Thyroid gland (tissue), 4 donors: Measurements from ENCODE around the gene RIMBP2.

ENCODE experiments used
- POLR2A ChIP-seq, 2 donors: fragments of 450-650 bp; IDR thresholded peaks; one replicate each; pipeline ENCODE4 v1.6.1; 2017; ENCODE audit warnings: antibody characterized with exemption in 2 of 2, mild to moderate bottlenecking in 2 of 2, moderate library complexity in 1 of 2
- TF ChIP-seq, protein P1 (sequence below), 6 experiments: fragments of 200-600 bp in 3 of 6; fragments of 450-650 bp in 3 of 6; sonication (generic) in 3 of 6; IDR thresholded peaks; one replicate each; pipeline ENCODE4 v1.5.1; 2016 to 2019; ENCODE audit warnings: antibody characterized with exemption in 6 of 6, mild to moderate bottlenecking in 2 of 6, inconsistent platforms in 1 of 6, moderate library complexity in 1 of 6

DNA sequence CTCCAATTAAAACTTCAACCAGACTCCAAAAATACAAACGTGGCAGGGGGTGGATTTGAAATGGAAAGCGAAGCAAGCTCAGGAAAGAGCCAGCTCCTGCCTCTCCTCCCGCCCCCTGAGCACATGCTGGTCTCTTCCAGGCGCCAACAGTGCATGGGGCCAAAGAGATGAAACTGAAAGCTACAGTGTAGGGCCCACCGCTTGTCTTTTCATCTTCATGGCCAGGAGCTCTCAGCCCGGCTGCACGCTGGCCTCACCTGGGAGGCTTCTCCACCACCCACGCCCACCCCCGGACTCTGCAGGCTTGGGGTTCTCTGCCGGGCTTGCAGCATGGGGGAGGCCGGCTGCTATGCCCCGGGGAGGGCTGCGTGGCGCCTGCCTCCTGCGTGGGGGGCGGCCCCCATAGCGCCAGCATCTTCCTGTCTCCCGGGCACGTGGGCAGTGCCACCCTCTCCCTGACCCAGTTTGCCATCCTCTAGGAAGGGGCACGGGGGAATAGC is 2.0 kb downstream of the RIMBP2 start:
- TF ChIP-seq, protein P1, sequence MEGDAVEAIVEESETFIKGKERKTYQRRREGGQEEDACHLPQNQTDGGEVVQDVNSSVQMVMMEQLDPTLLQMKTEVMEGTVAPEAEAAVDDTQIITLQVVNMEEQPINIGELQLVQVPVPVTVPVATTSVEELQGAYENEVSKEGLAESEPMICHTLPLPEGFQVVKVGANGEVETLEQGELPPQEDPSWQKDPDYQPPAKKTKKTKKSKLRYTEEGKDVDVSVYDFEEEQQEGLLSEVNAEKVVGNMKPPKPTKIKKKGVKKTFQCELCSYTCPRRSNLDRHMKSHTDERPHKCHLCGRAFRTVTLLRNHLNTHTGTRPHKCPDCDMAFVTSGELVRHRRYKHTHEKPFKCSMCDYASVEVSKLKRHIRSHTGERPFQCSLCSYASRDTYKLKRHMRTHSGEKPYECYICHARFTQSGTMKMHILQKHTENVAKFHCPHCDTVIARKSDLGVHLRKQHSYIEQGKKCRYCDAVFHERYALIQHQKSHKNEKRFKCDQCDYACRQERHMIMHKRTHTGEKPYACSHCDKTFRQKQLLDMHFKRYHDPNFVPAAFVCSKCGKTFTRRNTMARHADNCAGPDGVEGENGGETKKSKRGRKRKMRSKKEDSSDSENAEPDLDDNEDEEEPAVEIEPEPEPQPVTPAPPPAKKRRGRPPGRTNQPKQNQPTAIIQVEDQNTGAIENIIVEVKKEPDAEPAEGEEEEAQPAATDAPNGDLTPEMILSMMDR (IDR thresholded peaks at IDR 0.05) = no peak
- TF ChIP-seq POLR2A (IDR thresholded peaks at IDR 0.05) = no peak
